Colonic mucosa (tissue), 4 donors: Measurements from ENCODE around the gene CAMK1D. TPM values are rescaled to one million over a fixed set of nuclear protein-coding genes. Genes with fewer than 3 reads are reported as not detected.

Source experiments
- DNase-seq: peaks from one replicate; pipeline ENCODE4 v3.0.0-alpha.2; 2020
- H3K27ac ChIP-seq: fragments of 200-600 bp; one replicate; pipeline ENCODE4 v1.8.0; 2021
- H3K27me3 ChIP-seq: fragments of 200-600 bp; one replicate; pipeline ENCODE4 v1.8.0; 2021
- H3K36me3 ChIP-seq: fragments of 200-600 bp; one replicate; pipeline ENCODE4 v1.8.0; 2021
- H3K4me1 ChIP-seq: fragments of 200-600 bp; one replicate; pipeline ENCODE4 v1.8.0; 2021; ENCODE audit warnings: mild to moderate bottlenecking
- H3K4me3 ChIP-seq: fragments of 200-600 bp; one replicate; pipeline ENCODE4 v1.8.0; 2021
- H3K9ac ChIP-seq, 2 donors: one replicate each; pipeline ENCODE4 v1.7.0; 2013; ENCODE audit warnings: control low read depth in 2 of 2, low read depth in 2 of 2, low read length in 2 of 2
- H3K9me3 ChIP-seq: fragments of 200-600 bp; one replicate; pipeline ENCODE4 v1.8.0; 2021
- intact Hi-C: fragments of 100-400 bp; cut with DNase I; formaldehyde crosslinking; loops from one replicate; pipeline ENCODE4 v1.14.1; 2022
- total RNA-seq, 2 donors: library from RNA; stranded (reverse); fragmentation: NEBNext Ultra II Directional in 1 of 2; extraction: Animal tissue kit (Norgen Biotek cat#: 25700) in 1 of 2; gene quantifications; one replicate each; pipeline ENCODE4 v1.2.1, GENCODE V29; 2021
- TF ChIP-seq, protein P1 (sequence below): fragments of 200-600 bp; IDR thresholded peaks from one replicate; pipeline ENCODE4 v1.8.0; 2022; ENCODE audit warnings: antibody characterized with exemption, mild to moderate bottlenecking
- donor health status: healthy.
- donor health status: DM: no; HTN: no; CAD: no.
- donor health status: DM: no; HTN: no; CAD: no.

CAMK1D gene
- total RNA-seq, 2 donors from 2014 or later: 21.3 to 29.7 TPM

GRCh38 chr10:12513775-12514673 is 164.7 kb downstream of the CAMK1D start:
- TF ChIP-seq, protein P1, sequence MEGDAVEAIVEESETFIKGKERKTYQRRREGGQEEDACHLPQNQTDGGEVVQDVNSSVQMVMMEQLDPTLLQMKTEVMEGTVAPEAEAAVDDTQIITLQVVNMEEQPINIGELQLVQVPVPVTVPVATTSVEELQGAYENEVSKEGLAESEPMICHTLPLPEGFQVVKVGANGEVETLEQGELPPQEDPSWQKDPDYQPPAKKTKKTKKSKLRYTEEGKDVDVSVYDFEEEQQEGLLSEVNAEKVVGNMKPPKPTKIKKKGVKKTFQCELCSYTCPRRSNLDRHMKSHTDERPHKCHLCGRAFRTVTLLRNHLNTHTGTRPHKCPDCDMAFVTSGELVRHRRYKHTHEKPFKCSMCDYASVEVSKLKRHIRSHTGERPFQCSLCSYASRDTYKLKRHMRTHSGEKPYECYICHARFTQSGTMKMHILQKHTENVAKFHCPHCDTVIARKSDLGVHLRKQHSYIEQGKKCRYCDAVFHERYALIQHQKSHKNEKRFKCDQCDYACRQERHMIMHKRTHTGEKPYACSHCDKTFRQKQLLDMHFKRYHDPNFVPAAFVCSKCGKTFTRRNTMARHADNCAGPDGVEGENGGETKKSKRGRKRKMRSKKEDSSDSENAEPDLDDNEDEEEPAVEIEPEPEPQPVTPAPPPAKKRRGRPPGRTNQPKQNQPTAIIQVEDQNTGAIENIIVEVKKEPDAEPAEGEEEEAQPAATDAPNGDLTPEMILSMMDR: no peak
- H3K4me3 ChIP-seq: no peak overlapping the region
- H3K9ac ChIP-seq: no peak overlapping the region
- no peak overlapping the region for H3K27ac ChIP-seq
- peak; percentile 16 for DNase-seq
- no peaks in the 10 kb centered on the region for H3K9me3 ChIP-seq
- no peaks in the 10 kb centered on the region for H3K36me3 ChIP-seq
- intact Hi-C loops: no loop called here
- no peaks in the 10 kb centered on the region for H3K4me1 ChIP-seq
- no peaks in the 10 kb centered on the region for H3K27me3 ChIP-seq

DNA sequence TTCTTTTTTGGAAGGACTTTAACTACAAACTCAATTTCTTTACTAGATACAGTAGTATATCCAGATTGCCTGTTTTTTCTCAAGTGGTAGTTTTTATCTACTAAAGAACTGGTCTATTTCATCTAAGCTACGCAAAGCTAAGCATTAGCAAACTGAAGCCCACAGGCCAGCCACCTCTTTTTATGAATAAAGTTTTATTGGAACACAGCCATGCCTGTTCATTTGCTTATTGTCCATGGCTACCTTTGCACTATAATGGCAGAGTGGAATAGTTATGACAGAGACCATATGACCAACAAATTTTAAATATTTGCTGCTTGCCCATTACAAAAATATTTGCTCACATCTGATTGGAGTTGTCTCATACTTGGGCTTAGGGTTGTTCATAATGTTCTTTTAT is 168.7 kb downstream of the CAMK1D start:
- no peak for DNase-seq
- H3K4me3 ChIP-seq: no peak overlapping the region
- intact Hi-C loops: no loop called here
- TF ChIP-seq, protein P1: no peak
- no peaks in the 10 kb centered on the region for H3K36me3 ChIP-seq
- no peak overlapping the region for H3K9ac ChIP-seq
- H3K4me1 ChIP-seq: no peaks in the 10 kb centered on the region
- H3K27ac ChIP-seq: no peak overlapping the region
- H3K27me3 ChIP-seq: no peaks in the 10 kb centered on the region
- H3K9me3 ChIP-seq: no peaks in the 10 kb centered on the region

DNA sequence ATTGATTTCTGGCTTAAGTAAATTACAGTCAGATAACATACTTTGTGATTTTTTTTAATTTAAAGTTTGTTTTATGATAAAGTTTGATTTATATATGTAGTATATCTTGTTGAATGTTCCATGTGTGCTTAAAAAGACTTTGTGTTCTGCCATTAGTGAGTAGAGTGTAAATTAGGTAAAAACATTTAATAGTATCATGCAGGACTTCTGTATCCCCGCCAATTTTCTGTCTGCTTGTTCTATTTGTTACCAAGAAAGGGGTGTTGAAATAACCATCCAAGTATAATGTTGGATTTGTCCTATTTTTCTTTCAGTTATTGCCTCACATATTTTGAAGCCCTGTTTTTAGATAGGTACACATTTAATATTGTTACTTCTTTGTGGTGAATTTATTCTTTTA is 172.1 kb downstream of the CAMK1D start:
- intact Hi-C loops: no loop called here
- H3K4me3 ChIP-seq: no peak overlapping the region
- H3K9me3 ChIP-seq: no peaks in the 10 kb centered on the region
- H3K9ac ChIP-seq: no peak overlapping the region
- no peaks in the 10 kb centered on the region for H3K36me3 ChIP-seq
- H3K27me3 ChIP-seq: no peaks in the 10 kb centered on the region
- DNase-seq: no peak
- H3K4me1 ChIP-seq: no peaks in the 10 kb centered on the region
- TF ChIP-seq, protein P1: no peak
- H3K27ac ChIP-seq: no peak overlapping the region

- H3K9me3 ChIP-seq: no peaks in the 10 kb centered on the region
- no peak overlapping the region for H3K9ac ChIP-seq
- H3K4me1 ChIP-seq: no peaks in the 10 kb centered on the region
- no peaks in the 10 kb centered on the region for H3K36me3 ChIP-seq
- no peaks in the 10 kb centered on the region for H3K27me3 ChIP-seq
- TF ChIP-seq, protein P1: no peak
- intact Hi-C loops: no loop called here
- DNase-seq: peak; percentile 12
- no peak overlapping the region for H3K27ac ChIP-seq
- no peak overlapping the region for H3K4me3 ChIP-seq
Measured at GRCh38 chr10:12526311-12526710, 177.0 kb downstream of the CAMK1D start.

DNA sequence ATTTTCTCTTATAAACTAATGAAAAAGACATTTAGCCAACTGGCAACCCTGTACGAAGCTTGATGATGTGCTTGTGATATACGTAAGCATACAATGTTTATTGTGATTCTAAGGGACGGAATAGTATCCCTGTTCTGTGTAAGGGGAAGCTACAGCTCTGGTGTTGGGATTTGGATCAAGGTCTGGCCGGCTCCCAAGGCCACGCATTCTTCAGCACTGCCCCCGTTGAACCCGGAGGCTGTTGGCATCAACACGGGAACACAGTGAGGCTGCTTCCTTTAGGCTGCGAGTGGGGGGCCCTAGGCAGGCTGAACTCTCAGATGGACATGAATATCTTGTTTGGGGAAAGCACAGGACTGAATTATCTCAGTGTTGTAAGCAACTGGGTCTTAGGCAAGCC is 180.6 kb downstream of the CAMK1D start:
- Histone ChIP-seq H3K27ac (no peak overlapping the region), H3K9ac (no peak overlapping the region), H3K27me3 (no peaks in the 10 kb centered on the region), H3K4me1 (no peaks in the 10 kb centered on the region), H3K9me3 (no peaks in the 10 kb centered on the region), H3K4me3 (no peak overlapping the region), H3K36me3 (no peaks in the 10 kb centered on the region)
- TF ChIP-seq, protein P1: no peak
- intact Hi-C loops: no loop called here
- no peak for DNase-seq
